ENCODE measurements around the gene ZNFX1.
"Not testable (repeated sequence)": the region's sequence is repeated elsewhere in the genome, so short reads cannot be mapped to it uniquely, and the experiment has no call there.

ZNFX1 gene

DNA sequence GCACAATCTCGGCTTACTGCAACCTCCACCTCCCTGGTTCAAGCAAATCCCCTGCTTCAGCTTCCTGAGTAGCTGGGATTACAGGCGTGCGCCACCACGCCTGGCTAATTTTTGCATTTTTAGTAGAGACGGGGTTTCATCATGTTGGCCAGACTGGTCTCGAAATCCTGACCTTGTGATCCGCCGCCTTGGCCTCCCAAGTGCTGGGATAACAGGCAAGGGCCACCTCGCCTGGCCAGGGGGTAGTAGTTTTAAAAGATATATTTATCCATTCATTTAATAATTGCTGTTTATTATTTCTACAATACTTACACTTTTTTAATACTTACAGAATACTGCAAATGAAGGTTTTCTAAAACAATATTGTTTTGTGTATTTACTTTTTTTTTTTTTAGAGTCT, 74.1 kb downstream of the ZNFX1 start:
- no peak for DNase-seq

DNA sequence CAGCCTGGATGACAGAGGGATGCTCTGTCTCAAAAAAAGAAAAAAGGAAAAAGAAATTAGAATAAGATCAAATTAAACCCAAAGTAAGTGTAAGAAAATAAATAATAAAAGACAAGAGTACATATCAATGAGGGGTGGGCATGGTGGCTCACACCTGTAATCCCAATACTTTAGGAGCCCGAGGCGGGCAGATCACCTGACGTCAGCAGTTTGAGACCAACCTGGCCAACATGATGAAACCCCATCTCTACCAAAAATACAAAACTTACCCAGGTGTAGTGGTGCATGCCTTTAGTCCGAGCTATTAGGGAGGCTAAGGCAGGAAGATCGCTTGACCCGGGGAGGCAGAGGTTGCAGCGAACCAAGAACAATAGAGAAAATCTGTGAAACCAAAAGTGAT, 74.8 kb downstream of the ZNFX1 start:
- DNase-seq, result no peak

DNA sequence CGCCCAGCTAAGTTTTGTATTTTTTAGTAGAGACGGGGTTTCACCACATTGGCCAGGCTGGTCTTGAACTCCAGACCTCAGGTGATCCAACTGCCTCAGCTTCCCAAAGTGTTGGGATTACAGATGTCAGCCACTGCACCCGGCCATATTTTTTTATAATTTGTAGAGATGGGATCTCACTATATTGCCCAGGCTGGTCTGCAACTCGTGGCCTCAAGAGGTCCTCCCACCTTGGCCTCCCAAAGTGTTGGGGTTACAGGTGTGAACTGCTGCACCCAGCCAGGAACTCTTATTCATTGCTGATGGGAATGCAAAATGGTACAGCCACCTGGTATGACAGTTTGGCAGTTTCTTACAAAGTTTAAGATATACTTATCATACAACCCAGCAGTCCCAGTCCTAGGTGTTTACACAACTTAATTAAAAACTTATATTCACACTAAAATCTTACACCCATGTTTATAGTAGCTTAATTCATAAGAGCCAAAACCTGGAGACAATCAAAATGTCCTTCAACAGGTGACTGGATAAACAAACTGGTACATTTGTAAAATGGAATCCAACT, 78.0 kb downstream of the ZNFX1 start:
- no peak for DNase-seq

DNA sequence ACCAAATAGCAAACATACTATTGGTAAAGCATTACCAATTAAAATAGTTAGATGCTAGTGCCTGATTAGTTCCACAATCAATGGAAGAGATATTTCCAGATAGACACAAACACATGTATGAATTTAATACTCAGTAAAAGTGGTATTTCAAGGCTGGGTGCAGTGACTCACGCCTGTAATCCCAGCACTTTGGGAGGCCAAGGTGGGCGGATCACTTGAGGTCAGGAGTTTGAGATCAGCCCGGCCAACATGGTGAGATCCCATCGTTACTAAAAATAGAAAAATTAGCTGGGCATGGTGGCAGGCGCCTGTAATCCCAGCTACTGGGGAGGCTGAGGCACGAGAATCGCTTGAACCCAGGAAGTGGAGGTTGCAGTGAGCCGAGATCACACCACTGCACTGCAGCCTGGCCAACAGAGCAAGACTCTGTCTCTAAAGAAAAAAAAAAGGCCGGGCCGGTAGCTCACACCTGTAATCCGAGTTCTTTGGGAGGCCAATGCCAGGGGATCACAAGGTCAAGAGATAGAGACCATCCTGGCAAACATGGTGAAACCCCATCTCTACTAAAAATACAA, 84.8 kb downstream of the ZNFX1 start:
- DNase-seq, result not testable (repeated sequence)

All from activated T-cell treated with anti-CD3 and anti-CD28 coated beads for 4 hours (primary cell).